Stomach (tissue), 9 donors: ENCODE measurements around the gene KRT9. TPM values are rescaled to one million over a fixed set of nuclear protein-coding genes. Genes with fewer than 3 reads are reported as not detected.

Experiments used
- DNase-seq, 2 donors: peaks; one replicate each; pipeline versions ENCODE4 v3.0.0 to v3.0.0-alpha.2; 2013 to 2019
- H3K27ac ChIP-seq, 5 donors: fragments of 200-600 bp in 4 of 5; sonication (generic) in 4 of 5; one replicate each; pipeline ENCODE4 v1.5.1; 2013 to 2019; ENCODE audit warnings: mild to moderate bottlenecking in 1 of 5, moderate library complexity in 1 of 5
- H3K27me3 ChIP-seq, 3 donors: fragments of 200-600 bp; sonication (generic); one replicate each; pipeline ENCODE4 v1.5.1; 2017 to 2019; ENCODE audit warnings: mixed run types in 1 of 3
- H3K36me3 ChIP-seq, 4 donors: fragments of 200-600 bp; sonication (generic); 1 replicate in 3 of 4; 2 replicates in 1 of 4; pipeline ENCODE4 v1.5.1; 2016 to 2019
- H3K4me1 ChIP-seq, 4 donors: fragments of 200-600 bp; sonication (generic); one replicate each; pipeline ENCODE4 v1.5.1; 2016 to 2019
- H3K4me3 ChIP-seq, 4 donors: fragments of 200-600 bp; sonication (generic) in 3 of 4; one replicate each; pipeline ENCODE4 v1.5.1; 2016 to 2019; ENCODE audit warnings: mild to moderate bottlenecking in 1 of 4
- H3K9me3 ChIP-seq, 4 donors: fragments of 200-600 bp; sonication (generic); one replicate each; pipeline ENCODE4 v1.5.1; 2016 to 2019
- EP300 ChIP-seq: sonication (generic); formaldehyde crosslinking; IDR thresholded peaks from one replicate; pipeline ENCODE4 v1.6.1; 2017; ENCODE audit warnings: antibody characterized with exemption
- POLR2A ChIP-seq, 4 donors: fragments of 450-650 bp; IDR thresholded peaks; one replicate each; pipeline ENCODE4 v1.6.1; 2016; ENCODE audit warnings: antibody characterized with exemption in 4 of 4, control low read depth in 2 of 4, mild to moderate bottlenecking in 1 of 4, moderate library complexity in 1 of 4
- POLR2AphosphoS5 ChIP-seq, 3 donors: sonication (generic); formaldehyde crosslinking; IDR thresholded peaks; one replicate each; pipeline ENCODE4 v1.6.1; 2016; ENCODE audit warnings: antibody characterized with exemption in 3 of 3
- WGBS, 5 donors: extraction: QIAGEN DNeasy Blood & Tissue Kit in 3 of 5; methylation state at CpG; one replicate each; pipeline versions ENCODE4 v1.1.5 to v1.1.7; 2013 to 2018; 5-methylcytosine and 5-hydroxymethylcytosine counted together
- intact Hi-C: fragments of 100-400 bp; cut with DNase I; formaldehyde crosslinking; loops from one replicate; pipeline ENCODE4 v1.15.1; 2023; ENCODE audit warnings: low total_unique reads
- polyA plus RNA-seq, 3 donors: library from polyadenylated mRNA; stranded (reverse); fragments of 200-250 nt; gene quantifications; one replicate each; pipeline ENCODE4 v1.2.3, GENCODE V29; 2013
- total RNA-seq, 5 donors: library from RNA; depleted of rRNA; stranded (reverse); fragments of >200 nt; gene quantifications; one replicate each; pipeline versions ENCODE4 v1.1.0 to v1.2.3, GENCODE V29; 2014 to 2016
- TF ChIP-seq, protein P1 (sequence below), 7 experiments: fragments of 450-650 bp in 4 of 7; fragments of 200-600 bp in 3 of 7; sonication (generic) in 3 of 7; IDR thresholded peaks; one replicate each; pipeline ENCODE4 v1.5.1; 2016 to 2019; ENCODE audit warnings: antibody characterized with exemption in 7 of 7, control low read depth in 2 of 7, mild to moderate bottlenecking in 1 of 7
- donor health status: healthy with polysubstance abuse.
- donor health status: Bipolar disorder and iron deficiency.
- donor health status: healthy.

Gene KRT9
- total and polyA plus RNA-seq, 8 donors = not detected

DNA sequence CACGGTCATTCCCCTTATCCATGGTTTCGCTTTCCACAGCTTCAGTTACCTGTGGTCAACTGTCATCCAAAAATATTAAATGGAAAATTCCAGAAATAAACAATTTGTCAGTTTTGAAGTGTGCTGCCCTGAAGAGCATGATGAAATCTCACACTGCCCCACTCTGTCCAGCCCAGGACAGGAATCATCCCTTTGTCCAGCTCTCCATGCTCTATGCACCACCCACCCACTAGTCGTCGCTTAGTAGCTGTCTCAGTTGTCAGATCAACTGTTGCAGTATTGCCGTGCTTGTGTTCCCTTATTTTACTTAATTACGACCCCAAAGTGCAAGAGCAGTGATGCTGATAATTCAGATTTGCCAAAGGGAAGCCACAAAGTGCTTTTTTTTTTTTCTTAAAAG is 10.3 kb downstream of the KRT9 start:
- no peak overlapping the region for H3K27ac ChIP-seq
- no peak overlapping the region for H3K4me3 ChIP-seq
- no peak for TF ChIP-seq POLR2A (IDR thresholded peaks at IDR 0.05)
- TF ChIP-seq, protein P1, sequence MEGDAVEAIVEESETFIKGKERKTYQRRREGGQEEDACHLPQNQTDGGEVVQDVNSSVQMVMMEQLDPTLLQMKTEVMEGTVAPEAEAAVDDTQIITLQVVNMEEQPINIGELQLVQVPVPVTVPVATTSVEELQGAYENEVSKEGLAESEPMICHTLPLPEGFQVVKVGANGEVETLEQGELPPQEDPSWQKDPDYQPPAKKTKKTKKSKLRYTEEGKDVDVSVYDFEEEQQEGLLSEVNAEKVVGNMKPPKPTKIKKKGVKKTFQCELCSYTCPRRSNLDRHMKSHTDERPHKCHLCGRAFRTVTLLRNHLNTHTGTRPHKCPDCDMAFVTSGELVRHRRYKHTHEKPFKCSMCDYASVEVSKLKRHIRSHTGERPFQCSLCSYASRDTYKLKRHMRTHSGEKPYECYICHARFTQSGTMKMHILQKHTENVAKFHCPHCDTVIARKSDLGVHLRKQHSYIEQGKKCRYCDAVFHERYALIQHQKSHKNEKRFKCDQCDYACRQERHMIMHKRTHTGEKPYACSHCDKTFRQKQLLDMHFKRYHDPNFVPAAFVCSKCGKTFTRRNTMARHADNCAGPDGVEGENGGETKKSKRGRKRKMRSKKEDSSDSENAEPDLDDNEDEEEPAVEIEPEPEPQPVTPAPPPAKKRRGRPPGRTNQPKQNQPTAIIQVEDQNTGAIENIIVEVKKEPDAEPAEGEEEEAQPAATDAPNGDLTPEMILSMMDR (IDR thresholded peaks at IDR 0.05) = no peak
- no peak for TF ChIP-seq POLR2AphosphoS5 (IDR thresholded peaks at IDR 0.05)
- no peak for TF ChIP-seq EP300
- H3K9me3 ChIP-seq = no peaks in the 10 kb centered on the region
- H3K4me1 ChIP-seq = no peaks in the 10 kb centered on the region
- no peak for DNase-seq
- H3K36me3 ChIP-seq = no peaks in the 10 kb centered on the region
- intact Hi-C loops = no loop called here
- WGBS, 5 donors = 65 to 77% (median 72%) methylated on average over 6 of the region's 6 CpGs
- H3K27me3 ChIP-seq = peaks cover 0 to 61% (median 7%) of the 10 kb centered on the region in 3 donors

DNA sequence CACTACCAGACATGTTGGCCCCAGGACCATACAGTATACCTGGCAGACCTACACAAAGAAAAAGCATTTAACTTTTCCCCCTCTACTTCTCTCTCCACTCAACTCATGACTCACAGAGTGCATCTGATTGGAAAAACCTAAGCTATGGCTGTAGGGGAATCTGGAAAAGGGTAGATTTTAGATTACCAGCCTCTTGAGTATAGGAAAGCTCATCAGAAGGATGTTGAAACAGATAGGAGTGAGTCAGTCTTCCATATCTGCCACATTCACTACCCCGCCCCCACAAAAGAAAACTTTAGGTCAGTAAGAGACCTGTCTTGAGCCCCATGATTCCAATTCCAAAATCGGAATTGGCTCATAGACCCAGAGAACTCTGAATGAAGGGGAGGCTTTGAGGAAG is 12.3 kb downstream of the KRT9 start:
- no peak for TF ChIP-seq POLR2AphosphoS5 (IDR thresholded peaks at IDR 0.05)
- TF ChIP-seq EP300 = no peak
- TF ChIP-seq, protein P1 (IDR thresholded peaks at IDR 0.05) = no peak
- no peak for TF ChIP-seq POLR2A (IDR thresholded peaks at IDR 0.05)
- Histone ChIP-seq H3K4me1 (peaks cover 0 to 4% (median 0%) of the 10 kb centered on the region in 4 donors), H3K4me3 (no peak overlapping the region), H3K36me3 (no peaks in the 10 kb centered on the region), H3K27me3 (peaks cover 0 to 58% (median 7%) of the 10 kb centered on the region in 3 donors), H3K27ac (no peak overlapping the region), H3K9me3 (no peaks in the 10 kb centered on the region)
- DNase-seq = no peak
- WGBS, 5 donors = 85 to 93% (median 89%) methylated on average over 2 of the region's 2 CpGs
- intact Hi-C loops = loop anchor here (5.0 kb wide), 1 partner anchor 78 kb away; no protein-coding TSS in a partner anchor

DNA sequence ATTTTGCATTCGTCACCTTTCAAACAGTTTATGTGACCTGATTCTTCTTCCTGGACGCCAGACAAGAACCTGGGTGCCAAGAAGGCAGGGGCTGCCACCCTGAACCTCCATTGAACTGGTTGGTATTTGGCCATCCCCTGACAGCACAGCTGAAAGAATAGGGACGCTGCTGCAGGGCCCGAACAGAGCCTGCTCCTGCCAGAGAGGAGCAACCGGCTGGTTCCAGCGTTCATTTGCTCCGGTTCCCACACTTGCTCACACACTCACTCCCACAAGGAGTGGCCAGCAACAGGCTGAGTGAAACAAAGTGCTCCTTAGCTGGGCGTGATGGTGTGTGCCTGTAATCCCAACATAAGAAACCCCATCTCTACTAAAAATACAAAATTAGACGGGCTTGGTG is 14.9 kb downstream of the KRT9 start:
- 71 to 84% (median 79%) methylated on average over 9 of the region's 9 CpGs for WGBS, 5 donors
- TF ChIP-seq, protein P1 (IDR thresholded peaks at IDR 0.05) = no peak
- no peak for TF ChIP-seq EP300
- TF ChIP-seq POLR2AphosphoS5 (IDR thresholded peaks at IDR 0.05) = no peak
- no peak for TF ChIP-seq POLR2A (IDR thresholded peaks at IDR 0.05)
- intact Hi-C loops = loop anchor here (5.0 kb wide), 1 partner anchor 80 kb away; no protein-coding TSS in a partner anchor
- Histone ChIP-seq H3K9me3 (no peaks in the 10 kb centered on the region), H3K27me3 (peaks cover 0 to 50% (median 7%) of the 10 kb centered on the region in 3 donors), H3K4me1 (peaks cover 0 to 4% (median 0%) of the 10 kb centered on the region in 4 donors), H3K4me3 (no peak overlapping the region), H3K27ac (no peak overlapping the region), H3K36me3 (no peaks in the 10 kb centered on the region)
- no peak for DNase-seq

DNA sequence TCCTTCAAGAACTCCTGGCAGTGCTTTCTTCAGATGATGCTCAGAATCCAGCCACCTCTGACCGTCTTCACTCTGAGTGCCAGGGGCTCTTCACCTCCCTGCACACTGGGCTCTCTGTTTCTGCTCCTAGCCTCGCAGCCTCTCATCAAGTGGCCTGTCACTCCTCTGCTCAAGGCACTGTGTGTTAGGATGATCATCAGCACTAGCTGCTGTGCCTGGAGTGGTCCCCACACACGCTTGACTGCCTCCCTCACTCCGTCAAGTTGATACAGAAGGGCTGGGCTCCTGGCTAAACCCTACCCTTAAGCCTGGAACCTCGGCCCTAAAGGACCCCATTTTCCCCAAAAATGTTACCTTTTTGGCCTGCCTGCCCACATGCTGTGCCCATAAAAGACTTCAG is 15.6 kb downstream of the KRT9 start:
- no peak overlapping the region for H3K27ac ChIP-seq
- H3K36me3 ChIP-seq = no peaks in the 10 kb centered on the region
- TF ChIP-seq POLR2A (IDR thresholded peaks at IDR 0.05) = no peak
- no peak for TF ChIP-seq EP300
- TF ChIP-seq POLR2AphosphoS5 (IDR thresholded peaks at IDR 0.05) = no peak
- TF ChIP-seq, protein P1 (IDR thresholded peaks at IDR 0.05) = no peak
- no peak overlapping the region for H3K4me3 ChIP-seq
- intact Hi-C loops = loop anchor here (5.0 kb wide), 1 partner anchor 81 kb away; no protein-coding TSS in a partner anchor
- WGBS, 5 donors = 49 to 68% (median 63%) methylated on average over 5 of the region's 5 CpGs
- H3K4me1 ChIP-seq = peaks cover 0 to 4% (median 0%) of the 10 kb centered on the region in 4 donors
- no peak for DNase-seq
- H3K27me3 ChIP-seq = peaks cover 0 to 49% (median 7%) of the 10 kb centered on the region in 3 donors
- no peaks in the 10 kb centered on the region for H3K9me3 ChIP-seq
